Heart left ventricle (tissue), 16 donors: ENCODE data around the gene SRCIN1. TPM values are rescaled to one million over a fixed set of nuclear protein-coding genes. Genes with fewer than 3 reads are reported as not detected.
A peak's percentile ranks its signal among the peaks of the same experiment; 100 is the strongest.

Experiments
- ATAC-seq, 4 donors: fragments of 200-7000 bp; cut with Tn5 transposase; one replicate each; pipeline ENCODE4 v1.9.1; 2020 to 2022; ENCODE audit warnings: moderate library complexity in 4 of 4, mild to moderate bottlenecking in 3 of 4, moderate number of reproducible peaks in 1 of 4
- DNase-seq, 5 donors: peaks; one replicate each; pipeline ENCODE4 v3.0.0-alpha.2; 2020
- H3K27ac ChIP-seq, 12 donors: fragments of 200-600 bp; sonication (generic) in 4 of 12; one replicate each; pipeline versions ENCODE4 v1.5.0 to v1.8.0; 2016 to 2022; ENCODE audit warnings: mild to moderate bottlenecking in 2 of 12
- H3K27me3 ChIP-seq, 9 donors: fragments of 200-600 bp; sonication (generic) in 2 of 9; one replicate each; pipeline versions ENCODE4 v1.5.1 to v1.8.0; 2016 to 2022; ENCODE audit warnings: mild to moderate bottlenecking in 3 of 9
- H3K36me3 ChIP-seq, 9 donors: fragments of 200-600 bp; sonication (generic) in 2 of 9; one replicate each; pipeline versions ENCODE4 v1.5.0 to v1.8.0; 2018 to 2022; ENCODE audit warnings: mild to moderate bottlenecking in 2 of 9
- H3K4me1 ChIP-seq, 12 donors: fragments of 200-600 bp; sonication (generic) in 4 of 12; one replicate each; pipeline versions ENCODE4 v1.5.0 to v1.8.0; 2016 to 2022; ENCODE audit warnings: mild to moderate bottlenecking in 3 of 12
- H3K4me3 ChIP-seq, 12 donors: fragments of 200-600 bp; sonication (generic) in 4 of 12; one replicate each; pipeline versions ENCODE4 v1.5.0 to v1.8.0; 2017 to 2022; ENCODE audit warnings: mild to moderate bottlenecking in 9 of 12, moderate library complexity in 4 of 12
- H3K9me3 ChIP-seq, 12 donors: fragments of 200-600 bp; sonication (generic) in 4 of 12; one replicate each; pipeline versions ENCODE4 v1.5.0 to v1.8.0; 2016 to 2022; ENCODE audit warnings: mild to moderate bottlenecking in 1 of 12
- CTCF ChIP-seq, 12 donors: fragments of 200-600 bp; sonication (generic) in 4 of 12; IDR thresholded peaks; one replicate each; pipeline versions ENCODE4 v1.5.0 to v1.8.0; 2018 to 2022; ENCODE audit warnings: antibody characterized with exemption in 12 of 12, mild to moderate bottlenecking in 5 of 12
- POLR2A ChIP-seq, 2 donors: fragments of 450-650 bp; IDR thresholded peaks; one replicate each; pipeline ENCODE4 v1.6.1; 2017; ENCODE audit warnings: antibody characterized with exemption in 2 of 2, mild to moderate bottlenecking in 2 of 2, moderate library complexity in 2 of 2
- WGBS, 4 donors: extraction: QIAGEN DNeasy Blood & Tissue Kit in 2 of 4; methylation state at CpG; one replicate each; pipeline versions ENCODE4 v1.1.5 to v1.1.7; 2013 to 2018; 5-methylcytosine and 5-hydroxymethylcytosine counted together
- intact Hi-C, 10 donors: fragments of 100-400 bp; cut with DNase I; formaldehyde crosslinking; loops; one replicate each; pipeline versions ENCODE4 v1.11.1 to v1.14.2; 2022
- polyA plus RNA-seq, 2 donors: library from polyadenylated mRNA; stranded (reverse); fragments of 200-250 nt; gene quantifications; one replicate each; pipeline ENCODE4 v1.2.3, GENCODE V29; 2013
- total RNA-seq, 9 donors: library from RNA; depleted of rRNA in 2 of 9; stranded (reverse); fragments of >200 nt in 2 of 9; fragmentation: NEBNext Ultra II Directional in 3 of 9; extraction: Animal tissue kit (Norgen Biotek cat#: 25700) in 3 of 9; gene quantifications; one replicate each; pipeline versions ENCODE4 v1.1.0 to v1.2.4, GENCODE V29; 2016 to 2023
- donor health status: ischemic (EF 13 %, LVEDD 7.1; RV severe dilation, severe dysfunction).
- donor health status: healthy with polysubstance abuse.
- donor health status: DM: no; HTN: yes; CAD: no.
- donor health status: DM: no; HTN: no; CAD: no.
- donor health status: ischemic (EF 25% LVEDD 6.9; RV normal size, moderate dysfunction).
- donor health status: ischemic (EF 25% LVEDD 5.7; RV mildly dilated, moderate dysfunction).
- donor health status: healthy.
- donor health status: DM: yes; HTN: yes; CAD: no.
- donor health status: ischemic (EF 35%, LVEDD 5.7; RV mildly dilated, moderate dysfunction).
- donor health status: nonischemic (EF 11% LVEDD 7.7; RV severe dilation, severe dysfunction).
- donor health status: DM: yes; HTN: yes; CAD: no.
- donor health status: PGD.
- donor health status: ischemic (EF 29% LVEDD 5.4; RV normal size, mild dysfunction).
- donor health status: nonischemic (EF 23%, LVEDD 6.1; RV moderate dilation, normal function).

SRCIN1 gene
- total and polyA plus RNA-seq, 11 donors = 0.19 to 1.7 (median 0.95) TPM

- H3K4me3 ChIP-seq = no peak overlapping the region
- no peak for ATAC-seq
- no peak overlapping the region for H3K27ac ChIP-seq
- H3K9me3 ChIP-seq = no peaks in the 10 kb centered on the region
- TF ChIP-seq CTCF (IDR thresholded peaks at IDR 0.05) (no peak), POLR2A (IDR thresholded peaks at IDR 0.05) (no peak)
- DNase-seq = no peak
- H3K27me3 ChIP-seq = peaks cover 0 to 18% (median 10%) of the 10 kb centered on the region in 9 donors
- intact Hi-C loops = loop anchor here in 2 of 10 donors (5.0 kb wide), 2 partner anchors 53 to 113 kb away; partner anchors contain the start of gene SRCIN1 (in 1 of the 2)
- H3K36me3 ChIP-seq = no peaks in the 10 kb centered on the region
- WGBS, 4 donors = 61 to 65% (median 62%) methylated on average over 8 of the region's 8 CpGs
- H3K4me1 ChIP-seq = peaks cover 0 to 29% (median 24%) of the 10 kb centered on the region in 12 donors
Measured at GRCh38 chr17:38554430-38555350, 51.1 kb downstream of the SRCIN1 start.

GRCh38 chr17:38552343-38552742 lies 53.4 kb downstream of the SRCIN1 start:
- 87 to 92% (median 91%) methylated on average over 12 to 17 of the region's 17 CpGs for WGBS, 4 donors
- Histone ChIP-seq H3K9me3 (no peaks in the 10 kb centered on the region), H3K27me3 (peaks cover 0 to 7% (median 0%) of the 10 kb centered on the region in 9 donors), H3K36me3 (no peaks in the 10 kb centered on the region), H3K4me3 (no peak overlapping the region), H3K4me1 (peaks cover 0 to 10% (median 4%) of the 10 kb centered on the region in 12 donors), H3K27ac (no peak overlapping the region)
- intact Hi-C loops = no loop called here
- no peak for DNase-seq
- TF ChIP-seq CTCF (IDR thresholded peaks at IDR 0.05) = no peak
- no peak for TF ChIP-seq POLR2A (IDR thresholded peaks at IDR 0.05)
- ATAC-seq = no peak

GRCh38 chr17:38551121-38551520 lies 54.6 kb downstream of the SRCIN1 start:
- 82 to 92% (median 85%) methylated on average over 5 to 9 of the region's 9 CpGs for WGBS, 4 donors
- intact Hi-C loops = no loop called here
- peak in 3 of 4 donors; percentile 4 to 21 (median 5) for ATAC-seq

More at GRCh38 chr17:38551121-38551520, 54.6 kb downstream of the SRCIN1 start:
- TF ChIP-seq POLR2A (IDR thresholded peaks at IDR 0.05) (no peak), CTCF (IDR thresholded peaks at IDR 0.05) (no peak)
- Histone ChIP-seq H3K4me1 (peaks cover 0 to 6% (median 0%) of the 10 kb centered on the region in 12 donors), H3K36me3 (no peaks in the 10 kb centered on the region), H3K9me3 (no peaks in the 10 kb centered on the region), H3K4me3 (no peak overlapping the region), H3K27me3 (peaks cover 0 to 7% (median 0%) of the 10 kb centered on the region in 9 donors), H3K27ac (peak overlapping the region in 1 of 12 donors; percentile 26)
- no peak for DNase-seq
